HFFc6 (cell line): ENCODE measurements around the gene KHDRBS2. TPM values are rescaled to one million over a fixed set of nuclear protein-coding genes. Genes with fewer than 3 reads are reported as not detected.
A peak's percentile ranks its signal among the peaks of the same experiment; 100 is the strongest.

ENCODE experiments used
- DNase-seq: peaks from one replicate; pipeline ENCODE4 v3.0.0-alpha.2; 2018
- H3K27ac Mint-ChIP-seq: 2 replicates; pipeline ENCODE4 v1.8.0; 2020; ENCODE audit warnings: mild to moderate bottlenecking, mixed read lengths
- H3K27me3 Mint-ChIP-seq: 2 replicates; pipeline ENCODE4 v1.8.0; 2021; ENCODE audit warnings: mild to moderate bottlenecking, moderate library complexity, mixed read lengths; ENCODE audit not compliant: insufficient read depth
- H3K36me3 Mint-ChIP-seq: 2 replicates; pipeline ENCODE4 v1.8.0; 2021; ENCODE audit warnings: low read depth, mixed read lengths
- H3K4me1 Mint-ChIP-seq: 2 replicates; pipeline ENCODE4 v1.8.0; 2020; ENCODE audit warnings: low read depth, mixed read lengths
- H3K4me3 Mint-ChIP-seq: 2 replicates; pipeline ENCODE4 v1.8.0; 2020; ENCODE audit warnings: mild to moderate bottlenecking, moderate library complexity, mixed read lengths
- H3K9me3 Mint-ChIP-seq: 2 replicates; pipeline ENCODE4 v1.8.0; 2020; ENCODE audit warnings: mild to moderate bottlenecking, mixed read lengths
- CTCF ChIP-seq: fragments of 200-600 bp; sonication (generic); IDR thresholded peaks from 2 replicates; pipeline ENCODE4 v1.5.0; 2021; ENCODE audit warnings: antibody characterized with exemption, mild to moderate bottlenecking
- total RNA-seq, 6 experiments: library from RNA; stranded (reverse); fragmentation: NEBNext Ultra II Directional; extraction: Animal tissue kit (Norgen Biotek cat#: 25700); gene quantifications; 2 replicates in 1 of 6; 3 replicates in 5 of 6; pipeline ENCODE4 v1.2.3, GENCODE V29; 2021

The KHDRBS2 gene
- total RNA-seq, 6 experiments from 2014 or later, result not detected

- H3K4me3 Mint-ChIP-seq, result no peak overlapping the region
- no peak for DNase-seq
These were observed 450.8 kb downstream of the KHDRBS2 start for GRCh38 chr6:61835237-61835636.

GRCh38 chr6:61833176-61833755 lies 452.8 kb downstream of the KHDRBS2 start:
- Mint-ChIP-seq H3K27ac (no peak overlapping the region), H3K4me1 (no peaks in the 10 kb centered on the region), H3K9me3 (peaks cover 8% of the 10 kb centered on the region), H3K4me3 (no peak overlapping the region), H3K27me3 (no peaks in the 10 kb centered on the region), H3K36me3 (no peaks in the 10 kb centered on the region)
- no peak for DNase-seq
- no peak for TF ChIP-seq CTCF

More at GRCh38 chr6:61835237-61835636, 450.8 kb downstream of the KHDRBS2 start:
- no peak for TF ChIP-seq CTCF
- no peak overlapping the region for H3K27ac Mint-ChIP-seq
- H3K36me3 Mint-ChIP-seq, result no peaks in the 10 kb centered on the region
- no peaks in the 10 kb centered on the region for H3K4me1 Mint-ChIP-seq
- H3K9me3 Mint-ChIP-seq, result peaks cover 13% of the 10 kb centered on the region
- H3K27me3 Mint-ChIP-seq, result no peaks in the 10 kb centered on the region

- no peak overlapping the region for H3K27ac Mint-ChIP-seq
- no peak overlapping the region for H3K4me3 Mint-ChIP-seq
- no peaks in the 10 kb centered on the region for H3K27me3 Mint-ChIP-seq
- H3K36me3 Mint-ChIP-seq, result no peaks in the 10 kb centered on the region
- no peaks in the 10 kb centered on the region for H3K4me1 Mint-ChIP-seq
- H3K9me3 Mint-ChIP-seq, result peaks cover 25% of the 10 kb centered on the region
- no peak for DNase-seq
- no peak for TF ChIP-seq CTCF
These were observed 468.3 kb downstream of the KHDRBS2 start for GRCh38 chr6:61817716-61818115.

GRCh38 chr6:61810047-61810446 lies 476.0 kb downstream of the KHDRBS2 start:
- no peak overlapping the region for H3K27ac Mint-ChIP-seq
- no peaks in the 10 kb centered on the region for H3K27me3 Mint-ChIP-seq
- no peak for TF ChIP-seq CTCF
- H3K9me3 Mint-ChIP-seq, result peaks cover 14% of the 10 kb centered on the region
- H3K4me3 Mint-ChIP-seq, result no peak overlapping the region
- H3K4me1 Mint-ChIP-seq, result no peaks in the 10 kb centered on the region
- no peak for DNase-seq
- peaks cover under 1% of the 10 kb centered on the region; the same call in 1 of the 2 replicates for H3K36me3 Mint-ChIP-seq

- no peaks in the 10 kb centered on the region for H3K4me1 Mint-ChIP-seq
- H3K27ac Mint-ChIP-seq, result no peak overlapping the region
- H3K36me3 Mint-ChIP-seq, result peaks cover 6% of the 10 kb centered on the region; the same call in 1 of the 2 replicates
- DNase-seq, result peak; percentile 15
- peak; percentile 70; the same call in 1 of the 2 replicates for TF ChIP-seq CTCF
- H3K9me3 Mint-ChIP-seq, result peaks cover 21% of the 10 kb centered on the region
- no peak overlapping the region for H3K4me3 Mint-ChIP-seq
- H3K27me3 Mint-ChIP-seq, result no peaks in the 10 kb centered on the region
These were observed 476.9 kb downstream of the KHDRBS2 start for GRCh38 chr6:61809004-61809595.
